IPS-18c (cell line): Measurements from ENCODE around the gene GTF2H3.
"Not testable (repeated sequence)": the region's sequence is repeated elsewhere in the genome, so short reads cannot be mapped to it uniquely, and the experiment has no call there.

ENCODE experiments used
- H3K4me3 ChIP-seq: 2 replicates; pipeline ENCODE4 v1.7.0; 2013; ENCODE audit warnings: low read depth, mild to moderate bottlenecking, low read length, moderate library complexity; ENCODE audit not compliant: insufficient read depth
- H3K9me3 ChIP-seq: one replicate; pipeline ENCODE4 v1.6.1; 2013; ENCODE audit warnings: mild to moderate bottlenecking, low read length, moderate library complexity; ENCODE audit not compliant: control insufficient read depth, insufficient read depth

Gene GTF2H3

GRCh38 chr12:123633379-123634141, at the start of gene GTF2H3, which contains the start of gene EIF2B1:
TSS of gene GTF2H3 (plus strand) at chr12:123633829. CDS start at chr12:123633860, 31 bp downstream.
TSS of gene EIF2B1 (minus strand) at chr12:123633686. CDS start at chr12:123633557, 129 bp downstream.
- H3K9me3 ChIP-seq: no peaks in the 10 kb centered on the region
- peak within 1 kb of the TSS; percentile 96 for H3K4me3 ChIP-seq

DNA sequence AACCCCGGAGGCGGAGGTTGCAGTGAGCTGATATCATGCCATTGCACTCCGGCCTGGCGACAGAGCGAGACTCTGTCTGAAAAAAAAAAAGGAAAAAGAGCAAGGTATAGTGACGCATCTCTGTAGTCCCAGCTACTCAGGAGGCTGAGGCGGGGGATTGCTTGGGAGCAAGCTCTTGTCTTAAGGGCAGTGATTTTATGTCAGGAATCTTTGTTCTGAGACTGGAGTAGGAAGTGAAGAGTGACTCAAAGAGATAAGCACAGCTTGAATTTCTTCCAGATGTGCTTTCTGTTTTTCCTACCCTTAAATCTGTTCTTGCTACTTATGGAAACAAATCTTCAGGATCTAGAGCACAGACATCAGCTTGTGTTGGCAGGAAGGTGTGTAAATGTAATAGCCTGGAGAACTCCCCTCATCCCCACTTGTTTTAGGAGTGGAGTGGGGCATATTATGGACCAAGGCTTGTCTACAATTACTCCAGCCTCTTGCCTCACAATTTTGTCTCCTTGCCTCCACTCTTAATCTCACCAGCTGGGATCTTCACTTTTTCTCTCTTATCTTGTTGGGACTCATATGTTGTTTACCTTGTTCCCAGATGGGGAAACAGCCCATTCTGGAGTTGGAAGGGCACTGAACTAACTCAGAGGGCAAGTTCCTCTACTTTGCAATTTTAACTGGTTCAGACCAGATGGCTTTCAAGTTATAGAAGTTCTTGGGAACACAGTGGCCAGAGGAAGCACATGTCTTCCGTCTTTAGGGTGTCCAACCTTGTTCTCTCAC, 41.7 kb upstream of the GTF2H3 start:
- Histone ChIP-seq H3K9me3 (no peaks in the 10 kb centered on the region), H3K4me3 (no peak overlapping the region)

DNA sequence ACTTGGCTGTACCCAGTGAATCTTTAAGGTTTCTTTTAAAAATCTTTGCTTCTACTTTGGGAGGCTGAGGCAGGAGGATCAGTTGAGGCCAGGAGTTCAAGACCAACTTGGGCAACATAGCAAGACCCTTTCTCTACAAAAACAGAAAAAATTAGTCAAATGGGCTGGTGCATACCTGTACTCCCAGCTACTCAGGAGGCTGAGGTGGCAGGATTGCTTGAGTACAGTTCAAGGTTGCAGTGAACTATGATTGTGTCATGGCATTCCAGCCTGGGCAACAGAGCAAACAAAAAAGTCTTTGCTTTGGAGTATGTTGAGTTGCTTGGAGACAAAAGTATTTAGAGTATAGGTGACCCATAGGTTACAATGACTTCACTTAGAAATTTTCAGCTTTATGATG, 37.9 kb upstream of the GTF2H3 start:
- Histone ChIP-seq H3K4me3 (no peak overlapping the region), H3K9me3 (no peaks in the 10 kb centered on the region)

DNA sequence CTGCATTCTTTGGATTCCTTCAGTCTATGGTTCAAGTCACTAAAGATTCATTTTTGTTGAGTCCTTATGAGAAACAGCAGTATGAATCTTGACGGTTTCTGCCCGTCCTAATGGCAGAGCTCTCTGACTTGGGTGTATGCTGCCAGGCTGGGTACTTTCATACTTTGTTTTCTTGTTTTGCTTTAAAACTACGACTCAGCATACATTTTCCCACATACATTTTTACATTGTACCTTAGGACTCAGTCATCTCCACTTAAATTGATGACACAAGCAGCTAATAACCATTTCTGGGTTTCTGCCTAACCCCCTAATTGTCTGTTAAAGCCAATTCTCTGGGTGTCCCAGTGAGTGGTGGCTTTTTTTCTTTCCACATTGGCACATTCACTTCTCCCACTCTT, 36.5 kb upstream of the GTF2H3 start:
- H3K9me3 ChIP-seq: no peaks in the 10 kb centered on the region
- H3K4me3 ChIP-seq: no peak overlapping the region

- no peaks in the 10 kb centered on the region for H3K9me3 ChIP-seq
- no peak overlapping the region for H3K4me3 ChIP-seq
Observed at GRCh38 chr12:123598522-123598921, 35.1 kb upstream of the GTF2H3 start.

DNA sequence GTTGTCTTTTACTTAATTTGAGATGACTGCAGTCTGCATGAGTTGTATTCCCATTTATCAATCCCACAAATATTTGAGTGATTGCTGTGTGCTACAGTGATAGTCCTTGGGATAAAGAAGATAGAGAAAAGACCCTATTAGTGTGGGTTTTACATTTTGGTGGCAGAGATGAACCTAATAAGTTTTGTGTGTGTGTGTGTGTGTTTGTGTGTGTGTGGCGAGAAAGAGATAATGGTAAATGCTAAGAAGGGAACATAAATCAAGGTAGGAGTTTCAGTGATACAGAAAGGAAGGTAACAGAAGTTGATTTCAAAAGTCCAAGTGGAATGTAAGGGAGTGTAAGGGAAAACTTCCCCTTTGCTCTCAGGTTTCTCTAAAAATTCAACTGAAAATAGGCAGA, 34.3 kb upstream of the GTF2H3 start:
- Histone ChIP-seq H3K9me3 (no peaks in the 10 kb centered on the region), H3K4me3 (no peak overlapping the region)

GRCh38 chr12:123599721-123600120, 33.9 kb upstream of the GTF2H3 start:
- Histone ChIP-seq H3K9me3 (no peaks in the 10 kb centered on the region), H3K4me3 (no peak overlapping the region)

DNA sequence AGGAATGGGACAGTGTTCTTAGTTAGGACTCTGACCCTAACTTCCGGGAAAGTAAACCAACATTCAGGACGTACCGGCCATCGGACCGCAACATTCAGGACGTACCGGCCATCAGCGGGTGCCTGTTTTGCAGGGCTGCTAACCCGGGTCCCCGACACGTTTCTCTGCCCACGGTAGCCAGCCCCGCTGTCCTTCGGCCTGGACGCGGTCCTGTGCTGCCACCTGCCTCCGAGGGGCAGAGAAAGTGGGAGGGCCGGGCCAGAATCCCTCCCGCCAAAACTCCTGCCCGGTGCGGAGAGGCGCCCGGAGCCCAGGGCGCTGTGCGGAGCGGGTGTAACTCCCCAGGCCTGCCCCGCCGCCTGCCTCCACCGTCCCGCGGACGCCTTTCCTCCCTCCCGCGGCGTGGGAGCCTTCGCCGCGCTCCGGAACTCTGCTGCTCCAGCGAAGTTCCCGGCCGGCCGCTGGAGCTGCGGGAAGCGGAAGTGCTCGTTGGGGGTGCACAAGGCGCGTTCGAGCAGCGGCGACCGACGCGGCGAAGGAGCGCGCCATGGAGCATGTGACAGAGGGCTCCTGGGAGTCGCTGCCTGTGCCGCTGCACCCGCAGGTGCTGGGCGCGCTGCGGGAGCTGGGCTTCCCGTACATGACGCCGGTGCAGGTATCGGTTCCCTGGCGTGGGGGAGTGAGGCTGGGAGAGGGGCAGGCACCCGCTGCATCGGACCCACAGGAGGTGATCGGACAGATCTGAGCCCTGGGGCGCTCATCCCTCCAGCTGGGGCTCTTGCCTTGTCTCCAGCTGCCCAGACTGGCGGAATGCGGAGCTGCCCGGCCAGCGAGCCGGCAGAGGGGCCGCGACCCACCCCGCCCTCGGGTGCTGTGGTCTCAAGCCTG, 31.8 kb upstream of the GTF2H3 start, which contains the start of gene DDX55:
Gene DDX55 (plus strand): TSS at position 498 of the 888 bp plus-strand sequence. CDS start 50 bp downstream, at position 548.
- Histone ChIP-seq H3K9me3 (no peaks in the 10 kb centered on the region), H3K4me3 (peak within 1 kb of the TSS; percentile 82)

GRCh38 chr12:123602651-123603195, 30.9 kb upstream of the GTF2H3 start:
- Histone ChIP-seq H3K4me3 (peak overlapping the region; percentile 82), H3K9me3 (no peaks in the 10 kb centered on the region)

DNA sequence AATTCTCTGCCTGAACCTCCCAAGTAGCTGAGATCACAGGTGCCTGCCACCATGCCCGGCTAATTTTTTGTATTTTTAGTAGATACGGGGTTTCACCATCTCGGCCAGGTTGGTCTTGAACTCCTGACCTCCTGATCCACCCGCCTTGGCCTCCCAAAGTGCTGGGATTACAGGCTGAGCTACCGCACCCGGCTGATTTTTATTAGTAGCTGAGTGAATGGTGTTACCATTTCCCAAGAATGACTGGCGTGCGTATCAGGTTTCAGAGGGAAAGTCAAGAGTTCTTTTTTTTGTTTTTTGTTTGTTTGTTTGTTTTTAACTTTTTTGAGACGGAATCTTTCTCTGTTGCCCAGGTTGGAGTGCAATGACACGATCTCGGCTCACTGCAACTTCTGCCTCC, 30.1 kb upstream of the GTF2H3 start:
- H3K9me3 ChIP-seq, H3K4me3 ChIP-seq: not testable (repeated sequence)

- no peaks in the 10 kb centered on the region for H3K9me3 ChIP-seq
- no peak overlapping the region for H3K4me3 ChIP-seq
Observed at GRCh38 chr12:123607756-123608155, 25.9 kb upstream of the GTF2H3 start.

- Histone ChIP-seq H3K9me3 (no peaks in the 10 kb centered on the region), H3K4me3 (no peak overlapping the region)
Observed at GRCh38 chr12:123608182-123608581, 25.4 kb upstream of the GTF2H3 start.

- no peak overlapping the region for H3K4me3 ChIP-seq
- no peaks in the 10 kb centered on the region for H3K9me3 ChIP-seq
Observed at GRCh38 chr12:123614110-123614509, 19.5 kb upstream of the GTF2H3 start.

- Histone ChIP-seq H3K4me3 (no peak overlapping the region), H3K9me3 (no peaks in the 10 kb centered on the region)
Observed at GRCh38 chr12:123614531-123614930, 19.1 kb upstream of the GTF2H3 start.

GRCh38 chr12:123617144-123617543, 16.5 kb upstream of the GTF2H3 start:
- Histone ChIP-seq H3K9me3 (no peaks in the 10 kb centered on the region), H3K4me3 (no peak overlapping the region)

DNA sequence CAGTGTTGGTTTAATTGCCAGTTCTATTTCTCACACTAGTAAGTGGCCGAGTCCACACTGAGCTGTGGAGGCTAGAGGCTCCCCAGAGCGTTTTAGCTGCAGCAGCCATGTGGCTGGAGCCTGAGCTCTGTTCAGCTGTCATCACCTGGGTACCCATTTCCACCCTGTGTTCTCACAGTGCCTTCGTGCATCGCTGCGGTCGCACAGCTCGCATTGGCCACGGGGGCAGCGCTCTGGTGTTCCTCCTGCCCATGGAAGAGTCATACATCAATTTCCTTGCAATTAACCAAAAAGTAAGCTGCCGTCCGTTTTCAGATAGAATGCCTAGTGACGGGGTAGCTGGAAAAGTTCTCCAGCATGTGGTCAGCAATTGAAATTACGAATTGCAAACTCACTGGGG, 16.0 kb upstream of the GTF2H3 start:
- no peak overlapping the region for H3K4me3 ChIP-seq
- H3K9me3 ChIP-seq: no peaks in the 10 kb centered on the region

DNA sequence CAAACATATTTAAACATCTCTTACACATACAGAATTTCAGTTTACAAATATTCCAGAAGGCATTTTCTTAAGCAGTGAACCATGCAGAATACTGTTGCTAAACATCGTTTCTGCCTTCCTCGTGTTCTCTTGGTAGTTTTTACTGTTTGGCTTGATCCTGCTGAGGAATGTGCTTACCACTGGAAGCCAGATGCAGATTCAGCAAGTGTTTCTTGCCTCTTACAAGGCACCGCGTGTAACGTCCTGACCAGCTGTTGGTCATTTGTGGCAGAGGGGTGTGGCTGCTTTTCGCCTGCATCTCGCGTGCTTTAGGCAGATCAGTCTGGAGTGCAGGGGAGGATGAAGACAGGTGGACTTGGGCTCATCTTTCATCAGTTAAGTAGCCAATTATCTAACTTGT, 12.5 kb upstream of the GTF2H3 start:
- H3K9me3 ChIP-seq: no peaks in the 10 kb centered on the region
- no peak overlapping the region for H3K4me3 ChIP-seq
